ENCODE data around the gene DCLK1. TPM values are rescaled to one million over a fixed set of nuclear protein-coding genes. Genes with fewer than 3 reads are reported as not detected.

The DCLK1 gene
- total and polyA plus RNA-seq, 10 donors = 2.0 to 22.1 (median 11.7) TPM

- TF ChIP-seq CTCF (IDR thresholded peaks at IDR 0.05 in 8 of 11, conservative IDR thresholded peaks at IDR 0.05 in 3 of 11) = no peak
- peaks cover 0 to 18% (median 9%) of the 10 kb centered on the region in 8 donors for H3K9me3 ChIP-seq
- H3K27me3 ChIP-seq (replicated peaks in 1 of 7) = no peaks in the 10 kb centered on the region
Measured at GRCh38 chr13:35940734-35941133, 190.4 kb downstream of the DCLK1 start.

DNA sequence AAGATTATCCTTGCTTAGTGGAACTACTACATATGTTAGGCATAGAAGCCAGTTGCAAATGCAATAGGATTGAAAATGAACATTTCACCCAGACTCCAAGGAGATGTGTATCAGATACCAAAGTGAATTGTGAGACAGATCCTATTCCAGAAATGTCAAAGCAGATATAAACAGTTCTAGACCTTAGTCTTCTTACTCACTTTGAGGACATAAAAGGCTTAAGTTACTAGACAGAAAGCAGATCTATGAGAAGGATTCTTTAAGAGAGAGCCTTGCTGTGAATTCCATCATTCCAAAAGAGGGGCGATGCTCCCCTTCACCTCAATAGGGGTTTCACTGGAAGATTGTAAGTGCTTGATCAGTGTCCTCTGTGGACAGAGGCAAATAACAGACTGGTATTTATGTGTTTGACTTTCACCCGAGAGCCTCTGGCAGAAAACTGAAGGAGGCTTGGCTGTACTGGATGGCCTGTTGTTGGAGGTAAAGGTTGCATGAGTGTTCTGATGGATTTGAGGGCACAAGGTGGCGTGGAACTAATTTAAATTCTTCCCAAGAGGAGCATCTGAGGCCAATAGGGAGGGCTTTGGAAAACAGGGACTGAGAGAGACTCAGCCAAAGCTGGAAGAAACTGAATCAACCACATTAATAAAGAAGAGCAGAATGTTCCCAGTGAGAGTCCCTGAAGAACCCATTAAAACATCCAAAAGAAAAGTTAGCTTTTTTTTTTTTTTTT lies 194.8 kb downstream of the DCLK1 start:
- intact Hi-C loops (cut with DNase I; ENCODE audit: low total_unique reads) = no loop called here
- no peaks in the 10 kb centered on the region for H3K36me3 ChIP-seq
- no peaks in the 10 kb centered on the region for H3K27me3 ChIP-seq (replicated peaks in 1 of 7)
- TF ChIP-seq POLR2AphosphoS5 (IDR thresholded peaks at IDR 0.05) (no peak), CTCF (IDR thresholded peaks at IDR 0.05 in 8 of 11, conservative IDR thresholded peaks at IDR 0.05 in 3 of 11) (no peak), POLR2A (IDR thresholded peaks at IDR 0.05) (no peak)
- no peak overlapping the region for H3K4me3 ChIP-seq
- H3K9me3 ChIP-seq = peaks cover 0 to 16% (median 0%) of the 10 kb centered on the region in 8 donors
- H3K4me1 ChIP-seq = no peaks in the 10 kb centered on the region
- no peak overlapping the region for H3K27ac ChIP-seq
- DNase-seq = no peak
- WGBS, 5 donors = 71 to 90% (median 80%) methylated on average over 3 of the region's 3 CpGs

More at GRCh38 chr13:35940734-35941133, 190.4 kb downstream of the DCLK1 start:
- DNase-seq = no peak
- H3K36me3 ChIP-seq = no peaks in the 10 kb centered on the region
- H3K4me3 ChIP-seq = no peak overlapping the region
- intact Hi-C loops (cut with DNase I; ENCODE audit: low total_unique reads) = no loop called here
- H3K4me1 ChIP-seq = no peaks in the 10 kb centered on the region
- H3K27ac ChIP-seq = no peak overlapping the region
- WGBS, 5 donors = 59 to 80% (median 69%) methylated on average over 4 of the region's 4 CpGs

GRCh38 chr13:35930665-35931631 lies 200.2 kb downstream of the DCLK1 start:
- Histone ChIP-seq H3K27me3 (replicated peaks in 1 of 7) (no peaks in the 10 kb centered on the region), H3K9me3 (peaks cover 0 to 25% (median 0%) of the 10 kb centered on the region in 8 donors), H3K36me3 (no peaks in the 10 kb centered on the region), H3K27ac (no peak overlapping the region), H3K4me1 (no peaks in the 10 kb centered on the region), H3K4me3 (no peak overlapping the region)
- intact Hi-C loops (cut with DNase I; ENCODE audit: low total_unique reads) = no loop called here
- no peak for TF ChIP-seq POLR2A (IDR thresholded peaks at IDR 0.05)
- TF ChIP-seq CTCF (IDR thresholded peaks at IDR 0.05 in 8 of 11, conservative IDR thresholded peaks at IDR 0.05 in 3 of 11) = no peak
- no peak for TF ChIP-seq POLR2AphosphoS5 (IDR thresholded peaks at IDR 0.05)
- WGBS, 5 donors = 59 to 74% (median 67%) methylated on average over 4 of the region's 4 CpGs
- DNase-seq = no peak

- no peak overlapping the region for H3K4me3 ChIP-seq
- H3K27me3 ChIP-seq (replicated peaks in 1 of 7) = no peaks in the 10 kb centered on the region
- intact Hi-C loops (cut with DNase I; ENCODE audit: low total_unique reads) = no loop called here
- TF ChIP-seq POLR2A (IDR thresholded peaks at IDR 0.05) = no peak
- H3K4me1 ChIP-seq = no peaks in the 10 kb centered on the region
- DNase-seq = no peak
- peak overlapping the region in 5 of 8 donors; percentile 21 to 41 (median 29) for H3K27ac ChIP-seq
- H3K36me3 ChIP-seq = no peaks in the 10 kb centered on the region
- peaks cover 0 to 13% (median 0%) of the 10 kb centered on the region in 8 donors for H3K9me3 ChIP-seq
- 65 to 73% (median 71%) methylated on average over 1 to 4 of the region's 4 CpGs for WGBS, 5 donors
Measured at GRCh38 chr13:35927567-35928021, 203.6 kb downstream of the DCLK1 start.

Data from spleen (tissue), 11 donors.